ENCODE results near the gene FHOD3.

FHOD3 gene

GRCh38 chr18:36488131-36488530 lies 190.6 kb downstream of the FHOD3 start:
- DNase-seq, result no peak

- DNase-seq, result no peak
These were observed 193.4 kb downstream of the FHOD3 start for GRCh38 chr18:36490897-36491296.

- no peak for DNase-seq
These were observed 195.3 kb downstream of the FHOD3 start for GRCh38 chr18:36492604-36493329.

GRCh38 chr18:36493349-36494159 lies 196.0 kb downstream of the FHOD3 start:
- DNase-seq, result no peak

- DNase-seq, result no peak
These were observed 196.6 kb downstream of the FHOD3 start for GRCh38 chr18:36494160-36494437.

GRCh38 chr18:36496022-36496421 lies 198.5 kb downstream of the FHOD3 start:
- DNase-seq, result no peak

GRCh38 chr18:36499938-36500337 lies 202.4 kb downstream of the FHOD3 start:
- peak; percentile 51 for DNase-seq

GRCh38 chr18:36501100-36501499 lies 203.6 kb downstream of the FHOD3 start:
- DNase-seq, result no peak

GRCh38 chr18:36503477-36503876 lies 206.0 kb downstream of the FHOD3 start:
- DNase-seq, result no peak

GRCh38 chr18:36504928-36505327 lies 207.4 kb downstream of the FHOD3 start:
- no peak for DNase-seq

GRCh38 chr18:36505665-36506064 lies 208.2 kb downstream of the FHOD3 start:
- no peak for DNase-seq

GRCh38 chr18:36509646-36510197 lies 212.2 kb downstream of the FHOD3 start:
- no peak for DNase-seq

- DNase-seq, result no peak
These were observed 214.4 kb downstream of the FHOD3 start for GRCh38 chr18:36511791-36512352.

- DNase-seq, result no peak
These were observed 216.0 kb downstream of the FHOD3 start for GRCh38 chr18:36513556-36513955.

- no peak for DNase-seq
These were observed 217.3 kb downstream of the FHOD3 start for GRCh38 chr18:36514778-36515177.

GRCh38 chr18:36516258-36516657 lies 218.7 kb downstream of the FHOD3 start:
- no peak for DNase-seq

GRCh38 chr18:36516726-36517125 lies 219.2 kb downstream of the FHOD3 start:
- no peak for DNase-seq

- DNase-seq, result no peak
These were observed 221.3 kb downstream of the FHOD3 start for GRCh38 chr18:36518839-36519238.

- no peak for DNase-seq
These were observed 221.8 kb downstream of the FHOD3 start for GRCh38 chr18:36519358-36519757.

GRCh38 chr18:36522509-36522908 lies 225.0 kb downstream of the FHOD3 start:
- DNase-seq, result no peak

GRCh38 chr18:36525913-36526312 lies 228.4 kb downstream of the FHOD3 start:
- DNase-seq, result no peak

GRCh38 chr18:36526611-36527010 lies 229.1 kb downstream of the FHOD3 start:
- DNase-seq, result no peak

- no peak for DNase-seq
These were observed 229.5 kb downstream of the FHOD3 start for GRCh38 chr18:36527051-36527450.

Measured in left hindlimb (tissue), 1 donor.